Placental epithelial cell (primary cell): ENCODE measurements around the gene SNRPN. TPM values are rescaled to one million over a fixed set of nuclear protein-coding genes. Genes with fewer than 3 reads are reported as not detected.

Experiments
- small RNA-seq: library from RNA; depleted of rRNA; stranded (forward); fragments of <200 nt; gene quantifications from one replicate; pipeline ENCODE3, GENCODE V24; 2012
- total RNA-seq: library from RNA; depleted of rRNA; stranded (reverse); fragments of >200 nt; gene quantifications from 2 replicates; pipeline ENCODE4 v1.2.3, GENCODE V29; 2012

Gene SNRPN
- 91.0 and 141 TPM in 2 replicates for total RNA-seq

DNA sequence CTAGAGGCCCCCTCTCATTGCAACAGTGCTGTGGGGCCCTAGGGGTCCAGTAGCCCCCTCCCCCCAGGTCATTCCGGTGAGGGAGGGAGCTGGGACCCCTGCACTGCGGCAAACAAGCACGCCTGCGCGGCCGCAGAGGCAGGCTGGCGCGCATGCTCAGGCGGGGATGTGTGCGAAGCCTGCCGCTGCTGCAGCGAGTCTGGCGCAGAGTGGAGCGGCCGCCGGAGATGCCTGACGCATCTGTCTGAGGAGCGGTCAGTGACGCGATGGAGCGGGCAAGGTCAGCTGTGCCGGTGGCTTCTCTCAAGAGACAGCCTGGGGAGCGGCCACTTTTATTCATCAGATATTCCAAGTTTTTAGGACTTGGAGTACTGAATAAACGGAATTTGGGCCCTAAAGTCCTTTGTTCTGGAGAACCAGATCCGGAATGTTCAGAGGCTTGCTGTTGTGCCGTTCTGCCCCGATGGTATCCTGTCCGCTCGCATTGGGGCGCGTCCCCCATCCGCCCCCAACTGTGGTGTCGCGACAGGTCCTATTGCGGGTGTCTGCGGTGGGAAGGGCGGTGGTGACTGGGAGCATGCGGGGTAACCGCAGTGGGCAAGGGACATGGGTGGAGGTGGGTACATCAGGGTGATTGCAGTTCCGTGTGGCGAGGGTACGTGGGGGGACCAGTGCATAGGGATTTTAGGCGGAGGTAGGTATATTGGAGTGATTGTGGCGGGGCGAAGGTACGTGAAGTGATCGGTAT lies at the start of gene SNRPN, which contains the start of gene SNURF:
SNRPN (plus strand) TSS at position 205 of the 748 bp plus-strand sequence. CDS start 19,467 bp downstream, outside the sequence.
SNURF (plus strand) TSS at position 205 of the 748 bp plus-strand sequence; CDS start at position 267, 62 bp downstream.

Small RNA genes lying within 50 kb of the gene (small RNA-seq; reads per million reads assigned to genes)
- gene AC090602.1 (not detected), gene AC124312.4 (not detected), gene AC124312.5 (not detected)

Other genes with a start within 250 kb of the SNRPN start
- 4.3 and 7.9 TPM in 2 replicates for gene SNURF, start within 50 bp of the SNRPN start, total RNA-seq